Skeletal muscle tissue (tissue), 4 donors: ENCODE results near the gene ARHGEF26. TPM values are rescaled to one million over a fixed set of nuclear protein-coding genes. Genes with fewer than 3 reads are reported as not detected.

Source experiments
- H3K27ac ChIP-seq: one replicate; pipeline ENCODE4 v1.7.0; 2013; ENCODE audit warnings: mild to moderate bottlenecking, low read depth, low read length, inconsistent platforms
- H3K27me3 ChIP-seq, 3 donors: one replicate each; pipeline ENCODE4 v1.7.0; 2013; ENCODE audit warnings: low read length in 3 of 3; ENCODE audit not compliant: control insufficient read depth in 3 of 3, insufficient read depth in 3 of 3
- H3K36me3 ChIP-seq, 3 donors: one replicate each; pipeline ENCODE4 v1.7.0; 2013; ENCODE audit warnings: low read length in 3 of 3; ENCODE audit not compliant: control insufficient read depth in 3 of 3, insufficient read depth in 3 of 3
- H3K4me1 ChIP-seq, 3 donors: one replicate each; pipeline ENCODE4 v1.7.0; 2013; ENCODE audit warnings: low read length in 3 of 3, mild to moderate bottlenecking in 3 of 3; ENCODE audit not compliant: control insufficient read depth in 3 of 3, insufficient read depth in 3 of 3
- H3K4me3 ChIP-seq, 3 donors: one replicate each; pipeline ENCODE4 v1.7.0; 2013; ENCODE audit warnings: low read length in 3 of 3
- H3K9ac ChIP-seq, 3 donors: one replicate each; pipeline ENCODE4 v1.7.0; 2013; ENCODE audit warnings: low read length in 3 of 3, mild to moderate bottlenecking in 3 of 3, moderate library complexity in 2 of 3, low read depth in 1 of 3
- H3K9me3 ChIP-seq, 3 donors: one replicate each; pipeline ENCODE4 v1.7.0; 2013; ENCODE audit warnings: low read length in 3 of 3; ENCODE audit not compliant: control insufficient read depth in 3 of 3
- total RNA-seq: library from RNA; depleted of rRNA; stranded (reverse); fragments of >200 nt; gene quantifications from one replicate; pipeline ENCODE4 v1.2.3, GENCODE V29; 2014
- donor health status: Osteomylitis.

The ARHGEF26 gene
- total RNA-seq, 1 donor from 2014 or later = 7.3 TPM

DNA sequence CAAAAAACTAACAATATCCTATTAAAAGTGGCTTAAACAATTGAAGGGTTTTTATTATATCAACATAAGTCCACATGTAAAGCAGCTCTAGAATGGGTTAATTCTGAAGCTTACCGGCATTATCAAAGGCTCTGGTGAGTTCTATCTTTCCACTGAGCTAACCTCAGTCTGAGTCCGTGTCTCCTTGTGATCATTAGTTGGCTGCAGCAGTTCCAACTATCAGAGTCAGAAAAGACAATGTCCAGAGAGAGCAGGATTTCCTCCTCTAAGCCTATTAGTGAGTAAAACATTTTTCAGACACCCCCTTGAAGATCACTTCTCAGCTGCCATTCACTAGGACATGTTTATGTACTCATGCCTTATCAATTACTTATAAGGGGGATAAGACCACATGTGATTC is 153.2 kb downstream of the ARHGEF26 start:
- Histone ChIP-seq H3K27ac (no peak overlapping the region), H3K4me1 (no peaks in the 10 kb centered on the region), H3K4me3 (no peak overlapping the region), H3K9me3 (no peaks in the 10 kb centered on the region), H3K27me3 (no peaks in the 10 kb centered on the region), H3K9ac (no peak overlapping the region), H3K36me3 (peaks cover 15 to 39% (median 23%) of the 10 kb centered on the region in 3 donors)

GRCh38 chr3:154275292-154275691 is 154.1 kb downstream of the ARHGEF26 start:
- Histone ChIP-seq H3K9ac (no peak overlapping the region), H3K36me3 (peaks cover 13 to 47% (median 30%) of the 10 kb centered on the region in 3 donors), H3K4me1 (no peaks in the 10 kb centered on the region), H3K4me3 (no peak overlapping the region), H3K9me3 (no peaks in the 10 kb centered on the region), H3K27ac (no peak overlapping the region), H3K27me3 (no peaks in the 10 kb centered on the region)

GRCh38 chr3:154275965-154276364 is 154.8 kb downstream of the ARHGEF26 start:
- no peak overlapping the region for H3K4me3 ChIP-seq
- no peak overlapping the region for H3K27ac ChIP-seq
- peaks cover 16 to 54% (median 36%) of the 10 kb centered on the region in 3 donors for H3K36me3 ChIP-seq
- H3K9ac ChIP-seq = no peak overlapping the region
- H3K9me3 ChIP-seq = no peaks in the 10 kb centered on the region
- H3K27me3 ChIP-seq = no peaks in the 10 kb centered on the region
- no peaks in the 10 kb centered on the region for H3K4me1 ChIP-seq

DNA sequence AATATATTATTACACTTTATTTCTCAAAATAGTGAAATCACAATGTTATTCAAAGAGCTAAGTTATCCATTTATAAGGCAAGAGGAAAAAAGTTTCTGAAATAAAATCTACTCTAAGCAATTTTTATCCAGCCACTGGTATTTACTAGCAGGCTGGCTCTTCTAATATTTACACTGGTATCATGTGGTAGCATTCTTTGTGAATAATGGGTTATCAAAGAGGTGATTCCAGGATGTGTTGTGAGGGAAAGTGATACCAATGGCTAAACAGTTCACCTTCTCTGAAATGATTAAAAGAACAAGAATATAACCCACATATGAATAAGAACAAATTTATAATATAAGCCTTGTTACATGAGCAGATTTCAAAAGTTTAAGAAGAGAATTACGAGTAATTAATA is 159.0 kb downstream of the ARHGEF26 start:
- Histone ChIP-seq H3K36me3 (peaks cover 25 to 62% (median 52%) of the 10 kb centered on the region in 3 donors), H3K9ac (no peak overlapping the region), H3K4me3 (no peak overlapping the region), H3K27me3 (no peaks in the 10 kb centered on the region), H3K27ac (no peak overlapping the region), H3K9me3 (no peaks in the 10 kb centered on the region), H3K4me1 (no peaks in the 10 kb centered on the region)

DNA sequence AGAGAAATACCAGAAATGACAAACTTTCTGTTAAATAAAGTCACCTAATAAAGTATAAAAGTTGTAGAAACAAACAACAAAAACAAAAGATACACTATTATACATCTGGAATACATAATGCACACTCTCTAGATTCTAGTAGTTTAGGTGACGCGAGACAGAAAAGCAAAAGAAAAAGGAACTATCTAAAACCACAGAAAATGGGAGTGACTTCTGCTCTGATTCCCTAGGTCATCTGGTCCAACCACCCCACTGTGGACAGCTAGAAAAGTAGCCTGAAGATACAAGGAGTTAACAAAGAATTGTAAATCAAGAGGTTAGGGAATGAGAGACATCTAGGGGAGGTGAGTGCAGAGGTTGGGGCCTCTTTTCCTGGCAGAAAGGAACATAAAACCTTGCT is 164.0 kb downstream of the ARHGEF26 start:
- Histone ChIP-seq H3K27ac (no peak overlapping the region), H3K4me1 (no peaks in the 10 kb centered on the region), H3K36me3 (peaks cover 19 to 62% (median 47%) of the 10 kb centered on the region in 3 donors), H3K9ac (no peak overlapping the region), H3K27me3 (no peaks in the 10 kb centered on the region), H3K4me3 (no peak overlapping the region), H3K9me3 (no peaks in the 10 kb centered on the region)

DNA sequence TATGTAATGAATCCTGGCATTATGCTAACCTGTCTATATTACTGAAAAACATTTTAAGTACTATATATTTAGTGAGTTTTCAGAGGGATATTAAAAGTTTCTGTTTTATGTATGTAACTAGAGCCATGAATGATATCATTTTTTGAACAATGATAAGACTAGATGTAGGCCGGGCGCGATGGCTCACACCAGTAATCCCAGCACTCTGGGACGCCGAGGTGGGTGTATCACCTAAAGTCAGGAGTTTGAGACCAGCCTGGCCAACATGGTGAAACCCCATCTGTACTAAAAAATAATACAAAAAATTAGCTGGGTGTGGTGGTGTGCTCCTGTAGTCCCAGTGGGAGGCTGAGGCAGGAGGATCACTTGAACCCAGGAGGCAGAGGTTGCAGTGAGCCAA is 169.0 kb downstream of the ARHGEF26 start:
- H3K36me3 ChIP-seq = peaks cover 11 to 55% (median 54%) of the 10 kb centered on the region in 3 donors
- H3K27me3 ChIP-seq = no peaks in the 10 kb centered on the region

DNA sequence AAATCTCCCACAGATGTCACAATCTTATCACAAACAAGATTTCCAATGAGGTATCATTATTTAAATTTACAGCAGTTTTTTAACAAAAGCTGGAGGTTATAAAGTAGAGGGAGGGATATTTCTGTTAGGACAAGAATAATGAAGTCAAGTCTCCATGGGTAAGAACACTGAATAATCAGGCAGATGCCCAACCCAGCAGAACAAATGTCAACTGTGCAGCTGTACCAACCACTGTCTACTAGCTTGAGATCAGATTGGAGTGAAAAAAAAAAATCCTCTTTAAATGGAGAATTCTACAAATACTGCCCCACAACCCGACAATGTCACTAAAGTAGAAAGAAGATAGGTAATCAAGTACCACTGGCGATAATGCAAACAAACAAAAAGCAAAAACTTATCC is 172.8 kb downstream of the ARHGEF26 start:
- no peak overlapping the region for H3K27ac ChIP-seq
- peaks cover 7 to 52% (median 47%) of the 10 kb centered on the region in 3 donors for H3K36me3 ChIP-seq
- H3K9me3 ChIP-seq = no peaks in the 10 kb centered on the region
- no peak overlapping the region for H3K4me3 ChIP-seq
- H3K27me3 ChIP-seq = no peaks in the 10 kb centered on the region
- no peaks in the 10 kb centered on the region for H3K4me1 ChIP-seq
- H3K9ac ChIP-seq = no peak overlapping the region

More for the DNA sequence above, 169.0 kb downstream of the ARHGEF26 start:
- no peak overlapping the region for H3K4me3 ChIP-seq
- no peak overlapping the region for H3K9ac ChIP-seq
- H3K27ac ChIP-seq = no peak overlapping the region
- no peaks in the 10 kb centered on the region for H3K4me1 ChIP-seq
- no peaks in the 10 kb centered on the region for H3K9me3 ChIP-seq

- Histone ChIP-seq H3K9me3 (no peaks in the 10 kb centered on the region), H3K4me3 (no peak overlapping the region), H3K27me3 (no peaks in the 10 kb centered on the region), H3K27ac (no peak overlapping the region), H3K36me3 (peaks cover 24 to 67% (median 57%) of the 10 kb centered on the region in 3 donors), H3K4me1 (no peaks in the 10 kb centered on the region), H3K9ac (no peak overlapping the region)
Measured at GRCh38 chr3:154301561-154301960, 180.4 kb downstream of the ARHGEF26 start.

GRCh38 chr3:154304116-154304786 is 183.1 kb downstream of the ARHGEF26 start:
- no peak overlapping the region for H3K27ac ChIP-seq
- H3K4me1 ChIP-seq = no peaks in the 10 kb centered on the region
- H3K27me3 ChIP-seq = no peaks in the 10 kb centered on the region
- no peak overlapping the region for H3K9ac ChIP-seq
- no peak overlapping the region for H3K4me3 ChIP-seq
- H3K9me3 ChIP-seq = no peaks in the 10 kb centered on the region
- peaks cover 24 to 77% (median 51%) of the 10 kb centered on the region in 3 donors for H3K36me3 ChIP-seq

DNA sequence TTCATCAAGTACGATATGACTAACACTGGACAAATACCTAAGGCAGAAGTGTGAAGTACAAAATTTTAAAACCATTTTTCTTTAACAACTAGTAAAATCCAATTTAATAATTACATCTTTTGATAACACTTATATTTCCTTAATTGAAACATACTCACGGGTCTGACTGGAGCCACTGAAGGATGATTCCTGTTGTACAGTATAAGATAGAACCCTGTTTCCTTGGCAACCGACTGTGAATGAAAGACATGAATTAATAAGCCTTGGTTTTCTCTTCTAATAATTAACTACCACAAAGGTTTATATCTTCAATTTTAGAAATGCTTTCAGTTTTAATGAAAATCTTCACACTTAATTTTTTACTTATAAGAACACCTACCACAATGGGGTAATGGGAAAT is 183.7 kb downstream of the ARHGEF26 start:
- Histone ChIP-seq H3K9ac (no peak overlapping the region), H3K4me3 (no peak overlapping the region), H3K4me1 (no peaks in the 10 kb centered on the region), H3K9me3 (no peaks in the 10 kb centered on the region), H3K27me3 (no peaks in the 10 kb centered on the region), H3K27ac (no peak overlapping the region), H3K36me3 (peaks cover 24 to 70% (median 44%) of the 10 kb centered on the region in 3 donors)
